Measurements from ENCODE around the gene ADORA2A.

Gene ADORA2A

DNA sequence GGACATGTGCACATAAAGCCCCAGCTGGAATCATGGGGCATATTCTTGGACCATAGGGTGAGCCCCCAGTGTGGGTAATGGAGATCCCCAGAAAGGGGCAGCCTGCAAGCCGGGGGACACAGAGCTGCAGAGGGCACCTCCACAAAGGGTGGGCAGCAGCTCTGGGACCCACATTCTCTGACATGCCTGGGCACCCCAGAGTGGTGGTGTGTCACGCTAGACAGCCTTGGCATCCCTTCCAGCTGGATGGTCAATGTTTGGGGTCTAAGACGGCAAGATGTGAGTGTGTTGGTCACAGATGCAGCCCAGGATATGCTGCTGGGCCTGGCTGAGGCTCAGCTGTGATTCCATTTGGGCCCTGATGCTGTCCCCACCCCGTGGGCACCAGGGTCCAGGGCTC lies 9.7 kb downstream of the ADORA2A start:
- TF ChIP-seq, protein P1, sequence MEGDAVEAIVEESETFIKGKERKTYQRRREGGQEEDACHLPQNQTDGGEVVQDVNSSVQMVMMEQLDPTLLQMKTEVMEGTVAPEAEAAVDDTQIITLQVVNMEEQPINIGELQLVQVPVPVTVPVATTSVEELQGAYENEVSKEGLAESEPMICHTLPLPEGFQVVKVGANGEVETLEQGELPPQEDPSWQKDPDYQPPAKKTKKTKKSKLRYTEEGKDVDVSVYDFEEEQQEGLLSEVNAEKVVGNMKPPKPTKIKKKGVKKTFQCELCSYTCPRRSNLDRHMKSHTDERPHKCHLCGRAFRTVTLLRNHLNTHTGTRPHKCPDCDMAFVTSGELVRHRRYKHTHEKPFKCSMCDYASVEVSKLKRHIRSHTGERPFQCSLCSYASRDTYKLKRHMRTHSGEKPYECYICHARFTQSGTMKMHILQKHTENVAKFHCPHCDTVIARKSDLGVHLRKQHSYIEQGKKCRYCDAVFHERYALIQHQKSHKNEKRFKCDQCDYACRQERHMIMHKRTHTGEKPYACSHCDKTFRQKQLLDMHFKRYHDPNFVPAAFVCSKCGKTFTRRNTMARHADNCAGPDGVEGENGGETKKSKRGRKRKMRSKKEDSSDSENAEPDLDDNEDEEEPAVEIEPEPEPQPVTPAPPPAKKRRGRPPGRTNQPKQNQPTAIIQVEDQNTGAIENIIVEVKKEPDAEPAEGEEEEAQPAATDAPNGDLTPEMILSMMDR (IDR thresholded peaks at IDR 0.05; ENCODE audit: insufficient read depth, missing control alignments), result no peak
- DNase-seq (ENCODE audit: insufficient read length, low spot score) (no peak), FAIRE-seq (no peak)

DNA sequence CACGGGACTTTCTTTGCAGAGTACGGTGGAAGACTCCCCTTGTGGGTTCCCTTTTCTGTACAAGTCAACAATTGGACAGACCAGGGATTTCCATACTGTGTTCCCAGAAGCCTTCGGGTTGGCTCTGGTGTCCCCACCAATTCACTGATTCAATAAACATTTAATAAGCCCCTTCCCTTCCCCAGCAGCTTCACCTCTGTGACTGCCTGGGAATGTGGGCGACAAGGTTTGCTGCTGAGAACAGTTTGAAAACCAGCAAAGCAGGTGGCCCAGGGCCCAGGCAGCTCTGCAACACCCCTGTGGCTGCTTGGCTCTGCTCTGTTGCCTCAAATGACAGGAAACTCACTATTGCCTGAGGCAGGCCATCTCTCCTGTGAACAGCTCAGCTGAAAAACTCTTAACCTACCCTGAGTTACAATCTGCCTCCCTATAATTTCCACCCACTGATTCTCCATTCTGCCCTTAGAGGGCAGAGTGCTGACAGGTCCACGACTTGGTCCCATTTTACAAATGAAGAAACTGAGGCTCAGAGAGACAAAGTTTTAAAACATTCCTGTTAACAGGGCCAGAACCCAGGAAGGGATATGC lies 10.4 kb downstream of the ADORA2A start:
- DNase-seq (ENCODE audit: insufficient read length, low spot score) (peak; percentile 22), FAIRE-seq (no peak)
- TF ChIP-seq, protein P1 (IDR thresholded peaks at IDR 0.05; ENCODE audit: insufficient read depth, missing control alignments), result peak; percentile 18

DNA sequence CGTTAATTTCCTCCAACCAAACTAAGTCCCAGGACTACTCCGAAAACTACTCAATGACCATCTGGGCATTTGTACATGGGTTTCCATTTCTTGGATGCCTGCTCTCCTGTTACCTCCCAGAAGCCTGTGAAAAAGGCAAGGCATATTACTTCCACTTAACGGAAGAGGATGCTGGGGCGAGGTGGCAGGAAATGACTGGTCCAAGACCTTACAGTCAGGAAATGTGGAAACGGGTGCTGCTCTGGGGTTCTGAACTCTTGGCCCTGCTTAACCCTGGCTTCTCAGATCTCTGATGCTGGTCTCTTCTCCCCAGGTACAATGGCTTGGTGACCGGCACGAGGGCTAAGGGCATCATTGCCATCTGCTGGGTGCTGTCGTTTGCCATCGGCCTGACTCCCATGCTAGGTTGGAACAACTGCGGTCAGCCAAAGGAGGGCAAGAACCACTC lies 12.9 kb downstream of the ADORA2A start:
- TF ChIP-seq, protein P1 (IDR thresholded peaks at IDR 0.05; ENCODE audit: insufficient read depth, missing control alignments), result no peak
- FAIRE-seq, result no peak
- DNase-seq (ENCODE audit: insufficient read length, low spot score), result peak; percentile 13

DNA sequence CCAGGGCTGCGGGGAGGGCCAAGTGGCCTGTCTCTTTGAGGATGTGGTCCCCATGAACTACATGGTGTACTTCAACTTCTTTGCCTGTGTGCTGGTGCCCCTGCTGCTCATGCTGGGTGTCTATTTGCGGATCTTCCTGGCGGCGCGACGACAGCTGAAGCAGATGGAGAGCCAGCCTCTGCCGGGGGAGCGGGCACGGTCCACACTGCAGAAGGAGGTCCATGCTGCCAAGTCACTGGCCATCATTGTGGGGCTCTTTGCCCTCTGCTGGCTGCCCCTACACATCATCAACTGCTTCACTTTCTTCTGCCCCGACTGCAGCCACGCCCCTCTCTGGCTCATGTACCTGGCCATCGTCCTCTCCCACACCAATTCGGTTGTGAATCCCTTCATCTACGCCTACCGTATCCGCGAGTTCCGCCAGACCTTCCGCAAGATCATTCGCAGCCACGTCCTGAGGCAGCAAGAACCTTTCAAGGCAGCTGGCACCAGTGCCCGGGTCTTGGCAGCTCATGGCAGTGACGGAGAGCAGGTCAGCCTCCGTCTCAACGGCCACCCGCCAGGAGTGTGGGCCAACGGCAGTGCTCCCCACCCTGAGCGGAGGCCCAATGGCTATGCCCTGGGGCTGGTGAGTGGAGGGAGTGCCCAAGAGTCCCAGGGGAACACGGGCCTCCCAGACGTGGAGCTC lies 13.5 kb downstream of the ADORA2A start:
- TF ChIP-seq, protein P1 (IDR thresholded peaks at IDR 0.05; ENCODE audit: insufficient read depth, missing control alignments), result no peak
- FAIRE-seq (no peak), DNase-seq (ENCODE audit: insufficient read length, low spot score) (peak; percentile 25)

DNA sequence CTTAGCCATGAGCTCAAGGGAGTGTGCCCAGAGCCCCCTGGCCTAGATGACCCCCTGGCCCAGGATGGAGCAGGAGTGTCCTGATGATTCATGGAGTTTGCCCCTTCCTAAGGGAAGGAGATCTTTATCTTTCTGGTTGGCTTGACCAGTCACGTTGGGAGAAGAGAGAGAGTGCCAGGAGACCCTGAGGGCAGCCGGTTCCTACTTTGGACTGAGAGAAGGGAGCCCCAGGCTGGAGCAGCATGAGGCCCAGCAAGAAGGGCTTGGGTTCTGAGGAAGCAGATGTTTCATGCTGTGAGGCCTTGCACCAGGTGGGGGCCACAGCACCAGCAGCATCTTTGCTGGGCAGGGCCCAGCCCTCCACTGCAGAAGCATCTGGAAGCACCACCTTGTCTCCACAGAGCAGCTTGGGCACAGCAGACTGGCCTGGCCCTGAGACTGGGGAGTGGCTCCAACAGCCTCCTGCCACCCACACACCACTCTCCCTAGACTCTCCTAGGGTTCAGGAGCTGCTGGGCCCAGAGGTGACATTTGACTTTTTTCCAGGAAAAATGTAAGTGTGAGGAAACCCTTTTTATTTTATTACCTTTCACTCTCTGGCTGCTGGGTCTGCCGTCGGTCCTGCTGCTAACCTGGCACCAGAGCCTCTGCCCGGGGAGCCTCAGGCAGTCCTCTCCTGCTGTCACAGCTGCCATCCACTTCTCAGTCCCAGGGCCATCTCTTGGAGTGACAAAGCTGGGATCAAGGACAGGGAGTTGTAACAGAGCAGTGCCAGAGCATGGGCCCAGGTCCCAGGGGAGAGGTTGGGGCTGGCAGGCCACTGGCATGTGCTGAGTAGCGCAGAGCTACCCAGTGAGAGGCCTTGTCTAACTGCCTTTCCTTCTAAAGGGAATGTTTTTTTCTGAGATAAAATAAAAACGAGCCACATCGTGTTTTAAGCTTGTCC lies 14.3 kb downstream of the ADORA2A start:
- DNase-seq (ENCODE audit: insufficient read length, low spot score), result peak; percentile 32
- TF ChIP-seq, protein P1 (IDR thresholded peaks at IDR 0.05; ENCODE audit: insufficient read depth, missing control alignments), result no peak
- FAIRE-seq, result no peak

DNA sequence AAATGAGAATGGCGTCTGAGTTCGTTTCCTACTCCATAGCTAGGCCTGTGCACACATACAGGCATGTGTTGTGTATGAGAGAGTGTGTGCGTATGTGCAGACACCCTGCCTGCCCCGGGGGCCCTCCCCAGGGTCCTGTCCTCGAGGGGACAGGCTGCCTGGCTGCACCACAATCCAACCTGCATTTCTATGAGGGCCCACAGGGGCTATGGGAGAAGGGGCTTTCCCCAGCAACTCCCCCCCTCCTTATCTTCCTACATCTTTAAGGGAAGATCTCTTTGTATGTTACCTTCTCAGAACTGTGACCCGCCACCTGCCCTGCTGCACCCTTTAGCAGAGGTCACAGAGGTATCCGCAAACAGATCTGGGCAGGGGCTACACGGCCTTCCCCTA lies 14.9 kb downstream of the ADORA2A start:
- DNase-seq (ENCODE audit: insufficient read length, low spot score) (peak; percentile 20), FAIRE-seq (no peak)
- TF ChIP-seq, protein P1 (IDR thresholded peaks at IDR 0.05; ENCODE audit: insufficient read depth, missing control alignments), result no peak
